H1 (cell line): Measurements from ENCODE around the gene NR2C2. TPM values are rescaled to one million over a fixed set of nuclear protein-coding genes. Genes with fewer than 3 reads are reported as not detected.

Experiments used
- CTCF ChIA-PET: fragments of 300-600 bp; sonication (Branson Sonifier 250); formaldehyde crosslinking; loops from one replicate; lab custom pipeline; 2021; ENCODE audit not compliant: partially characterized antibody; lab: Charles Lee
- POLR2A ChIA-PET: fragments of 300-600 bp; sonication (Branson Sonifier 250); formaldehyde crosslinking; loops from one replicate; lab custom pipeline; 2021; ENCODE audit warnings: inconsistent platforms; ENCODE audit not compliant: partially characterized antibody; lab: Charles Lee
- DNase-seq, 2 experiments: peaks; one replicate each; pipeline versions ENCODE4 v3.0.0 to v3.0.0-alpha.2; 2010 to 2022; ENCODE audit warnings: low spot score in 2 of 2, low read depth in 1 of 2, mixed read lengths in 1 of 2
- FAIRE-seq: peaks from 2 replicates; lab custom pipeline; 2011; peaks lifted over from hg19 to GRCh38; lab: Jason Lieb, UNC
- H2AFZ ChIP-seq: 2 replicates; pipeline ENCODE4 v1.8.1; 2012; ENCODE audit warnings: low read length, inconsistent platforms
- H2AK5ac ChIP-seq: 2 replicates; pipeline ENCODE4 v1.6.1; 2013; ENCODE audit warnings: low read depth, low read length
- H2BK120ac ChIP-seq: replicated peaks from 2 replicates; pipeline ENCODE3; 2013; ENCODE audit warnings: low read depth, low read length, inconsistent platforms
- H2BK12ac ChIP-seq: 2 replicates; pipeline ENCODE4 v1.6.1; 2013; ENCODE audit warnings: low read depth, low read length
- H2BK15ac ChIP-seq: 2 replicates; pipeline ENCODE4 v1.6.1; 2013; ENCODE audit warnings: low read length
- H2BK20ac ChIP-seq: 2 replicates; pipeline ENCODE4 v1.6.1; 2013; ENCODE audit warnings: low read length
- H2BK5ac ChIP-seq: 2 replicates; pipeline ENCODE4 v1.6.1; 2013; ENCODE audit warnings: low read depth, low read length
- H3K14ac ChIP-seq: 2 replicates; pipeline ENCODE4 v1.6.1; 2013; ENCODE audit warnings: inconsistent platforms; ENCODE audit not compliant: insufficient read length
- H3K18ac ChIP-seq: 2 replicates; pipeline ENCODE4 v1.6.1; 2013; ENCODE audit warnings: low read length; ENCODE audit errors: extremely low read depth
- H3K23ac ChIP-seq: 2 replicates; pipeline ENCODE4 v1.6.1; 2013; ENCODE audit warnings: inconsistent platforms; ENCODE audit not compliant: insufficient read length
- H3K23me2 ChIP-seq: 2 replicates; pipeline ENCODE4 v1.6.1; 2013; ENCODE audit warnings: low read depth, low read length
- H3K27ac ChIP-seq: 2 replicates; pipeline ENCODE4 v1.6.1; 2011; ENCODE audit warnings: low read depth, low read length, inconsistent platforms
- H3K27me3 ChIP-seq, 4 experiments: replicated peaks in 1 of 4; 1 replicate in 1 of 4; 2 replicates in 3 of 4; pipeline versions ENCODE4 v1.6.1 to v1.8.1; 2011 to 2013; ENCODE audit warnings: low read length in 3 of 4, mild to moderate bottlenecking in 3 of 4, inconsistent platforms in 2 of 4, mixed read lengths in 2 of 4, moderate library complexity in 1 of 4; ENCODE audit not compliant: control insufficient read depth in 3 of 4, insufficient read depth in 3 of 4; ENCODE audit errors: extremely low read depth in 1 of 4
- H3K36me3 ChIP-seq, 4 experiments: 2 replicates each; pipeline versions ENCODE4 v1.6.1 to v1.8.1; 2011 to 2013; ENCODE audit warnings: mild to moderate bottlenecking in 4 of 4, low read length in 3 of 4, moderate library complexity in 2 of 4, control low read depth in 1 of 4, inconsistent platforms in 1 of 4; ENCODE audit not compliant: insufficient read depth in 4 of 4, control insufficient read depth in 2 of 4
- H3K4ac ChIP-seq: replicated peaks from 2 replicates; pipeline ENCODE3; 2013; ENCODE audit warnings: low read length, low read depth, mixed read lengths, inconsistent platforms; ENCODE audit not compliant: insufficient read length
- H3K4me1 ChIP-seq, 4 experiments: replicated peaks in 1 of 4; 1 replicate in 1 of 4; 2 replicates in 3 of 4; pipeline versions ENCODE4 v1.6.1 to v1.8.1; 2011 to 2013; ENCODE audit warnings: low read length in 3 of 4, inconsistent platforms in 2 of 4, mixed read lengths in 1 of 4; ENCODE audit not compliant: insufficient read depth in 4 of 4, control insufficient read depth in 3 of 4
- H3K4me2 ChIP-seq, 2 experiments: 2 replicates each; pipeline versions ENCODE4 v1.6.1 to v1.8.1; 2011 to 2013; ENCODE audit warnings: low read depth in 2 of 2, low read length in 2 of 2, control low read depth in 1 of 2, inconsistent platforms in 1 of 2, mild to moderate bottlenecking in 1 of 2; ENCODE audit not compliant: insufficient read depth in 1 of 2
- H3K4me3 ChIP-seq, 4 experiments: fragments of 200-600, 300-600 bp in 1 of 4; sonication (generic), shearing (Covaris generic), sonication (Bioruptor Twin) in 1 of 4; 2 replicates each; pipeline versions ENCODE4 v1.5.1 to v1.8.1; 2011 to 2016; ENCODE audit warnings: low read length in 4 of 4, low read depth in 3 of 4, control low read depth in 2 of 4, inconsistent platforms in 2 of 4, mild to moderate bottlenecking in 2 of 4, mixed read lengths in 1 of 4, moderate library complexity in 1 of 4; ENCODE audit not compliant: insufficient read depth in 2 of 4; ENCODE audit errors: extremely low read depth in 1 of 4
- H3K56ac ChIP-seq: replicated peaks from 2 replicates; pipeline ENCODE3; 2013; ENCODE audit warnings: low read depth, mild to moderate bottlenecking, mixed read lengths, low read length, inconsistent platforms; ENCODE audit not compliant: insufficient read length
- H3K79me1 ChIP-seq: 2 replicates; pipeline ENCODE4 v1.6.1; 2013; ENCODE audit warnings: low read depth, low read length, control low read depth
- H3K79me2 ChIP-seq, 2 experiments: 2 replicates each; pipeline versions ENCODE4 v1.6.1 to v1.8.1; 2012 to 2013; ENCODE audit warnings: low read length in 2 of 2, mild to moderate bottlenecking in 2 of 2, inconsistent platforms in 1 of 2; ENCODE audit not compliant: insufficient read depth in 2 of 2, control insufficient read depth in 1 of 2
- H3K9ac ChIP-seq, 4 experiments: replicated peaks in 1 of 4; 1 replicate in 1 of 4; 2 replicates in 3 of 4; pipeline versions ENCODE4 v1.6.1 to v1.8.1; 2011 to 2013; ENCODE audit warnings: low read depth in 3 of 4, low read length in 3 of 4, control low read depth in 2 of 4, mild to moderate bottlenecking in 2 of 4, moderate library complexity in 2 of 4, inconsistent platforms in 1 of 4; ENCODE audit errors: extremely low read depth in 1 of 4
- H3K9me3 ChIP-seq, 2 experiments: 2 replicates each; pipeline versions ENCODE4 v1.6.1 to v1.8.1; 2012 to 2013; ENCODE audit warnings: mild to moderate bottlenecking in 2 of 2, moderate library complexity in 2 of 2, control low read depth in 1 of 2, inconsistent platforms in 1 of 2, low read depth in 1 of 2, low read length in 1 of 2, mixed read lengths in 1 of 2; ENCODE audit not compliant: insufficient read depth in 2 of 2
- H4K20me1 ChIP-seq, 2 experiments: replicated peaks in 1 of 2; 2 replicates each; pipeline versions ENCODE3 to v1.8.1; 2011 to 2013; ENCODE audit warnings: inconsistent platforms in 2 of 2, low read length in 2 of 2, mild to moderate bottlenecking in 1 of 2; ENCODE audit not compliant: insufficient read depth in 2 of 2, control insufficient read depth in 1 of 2
- H4K5ac ChIP-seq: 2 replicates; pipeline ENCODE4 v1.6.1; 2013; ENCODE audit warnings: low read length, low read depth, mixed read lengths, inconsistent platforms; ENCODE audit not compliant: insufficient read length
- H4K8ac ChIP-seq: 2 replicates; pipeline ENCODE4 v1.8.0; 2013; ENCODE audit warnings: mild to moderate bottlenecking, moderate library complexity, low read length, inconsistent platforms; ENCODE audit not compliant: insufficient read depth; ENCODE audit errors: extremely low read depth
- H4K91ac ChIP-seq: replicated peaks from 2 replicates; pipeline ENCODE3; 2013; ENCODE audit warnings: low read length, mixed read lengths, inconsistent platforms; ENCODE audit not compliant: insufficient read length
- ATF2 ChIP-seq: IDR thresholded peaks from 2 replicates; pipeline ENCODE4 v1.6.1; 2012; ENCODE audit warnings: low read length, inconsistent platforms
- YY1 ChIP-seq: IDR thresholded peaks from 2 replicates; pipeline ENCODE4 v1.6.1; 2011; ENCODE audit warnings: low read depth, mild to moderate bottlenecking, low read length
- WGBS, 2 experiments: shearing (Covaris generic) in 1 of 2; methylation state at CpG; one replicate each; pipeline versions ENCODE4 v1.1.6 to v1.1.7; 2013 to 2015; ENCODE audit warnings: low lambda C conversion rate in 2 of 2, mixed read lengths in 2 of 2, inconsistent platforms in 1 of 2, low coverage in 1 of 2, missing lambda C conversion rate in 1 of 2; ENCODE audit not compliant: insufficient replicate concordance in 2 of 2, insufficient coverage in 1 of 2, insufficient read length in 1 of 2; ENCODE audit errors: extremely low coverage in 1 of 2, missing lambda C conversion rate in 1 of 2; 5-methylcytosine and 5-hydroxymethylcytosine counted together
- polyA plus RNA-seq, 7 experiments: library from polyadenylated mRNA; depleted of rRNA in 3 of 7; stranded (reverse) in 5 of 7; unstranded in 2 of 7; fragments of >200 nt in 5 of 7; fragments of 200-250 nt in 2 of 7; gene quantifications; 1 replicate in 5 of 7; 2 replicates in 1 of 7; 4 replicates in 1 of 7; pipeline versions ENCODE4 v1.2.1 to v1.2.3, GENCODE V29; 2011 to 2013; ENCODE audit warnings: missing spikeins in 2 of 7, mixed read lengths in 2 of 7
- total RNA-seq: library from RNA; stranded (reverse); fragmentation: NEBNext Ultra II Directional; extraction: Animal tissue kit (Norgen Biotek cat#: 25700); gene quantifications from 2 replicates; pipeline ENCODE4 v1.2.1, GENCODE V29; 2021

Gene NR2C2
- total and polyA plus RNA-seq, 2 of the 8 experiments (the other 6 are each of a cell fraction or from before 2014, with no cell fraction given), result 16.6 to 44.4 TPM

DNA sequence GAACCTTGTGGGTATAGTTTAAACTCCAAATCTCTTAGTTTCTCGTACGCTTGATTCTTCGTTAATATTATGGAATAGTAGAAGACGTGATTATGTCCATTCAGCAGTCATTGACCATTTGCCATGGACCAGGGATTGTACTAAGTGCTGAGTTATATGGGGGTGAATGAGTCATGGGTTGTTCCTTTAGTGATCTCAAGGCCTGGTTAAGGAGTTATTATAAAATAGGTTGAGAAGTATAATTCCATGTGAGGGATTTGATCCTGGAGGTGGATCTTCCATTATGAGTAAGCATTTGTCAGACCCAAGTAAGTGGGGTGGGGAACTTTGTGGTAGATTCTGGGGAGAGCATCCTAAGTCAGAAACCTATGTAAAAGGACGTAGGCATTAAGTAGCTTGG is 15.4 kb downstream of the NR2C2 start:
- CTCF ChIA-PET, result interaction anchor here (1.4 kb wide), 1 partner anchor 37 kb away, joined by 4 read pairs; no protein-coding TSS in a partner anchor
- DNase-seq (no peak), FAIRE-seq (no peak)
- no peak overlapping the region for H3K14ac ChIP-seq
- no peak overlapping the region for H2BK15ac ChIP-seq
- H3K36me3 ChIP-seq, result peaks cover 0 to 19% (median 8%) of the 10 kb centered on the region in 4 experiments; a peak in 4 of 8 replicates
- no peak overlapping the region for H3K23ac ChIP-seq
- WGBS, 2 experiments, result 92% methylated on average over 5 of the region's 5 CpGs; no CpG with 5 or more reads in 1 of the 2 experiments
- H3K4me3 ChIP-seq, result no peak overlapping the region
- H3K56ac ChIP-seq, result no peak overlapping the region
- H3K4me2 ChIP-seq, result no peak overlapping the region
- H2BK5ac ChIP-seq, result no peak overlapping the region
- no peak overlapping the region for H4K5ac ChIP-seq
- no peaks in the 10 kb centered on the region for H3K23me2 ChIP-seq
- H2BK12ac ChIP-seq, result no peak overlapping the region
- H2AK5ac ChIP-seq, result no peak overlapping the region
- H3K79me1 ChIP-seq, result no peaks in the 10 kb centered on the region; the same call in 1 of the 2 replicates
- H3K9me3 ChIP-seq, result no peaks in the 10 kb centered on the region
- no peak overlapping the region for H2AFZ ChIP-seq
- H3K79me2 ChIP-seq, result peaks cover 0 to 88% of the 10 kb centered on the region in 2 experiments; a peak in 3 of 4 replicates
- H3K27ac ChIP-seq, result no peak overlapping the region
- no peak overlapping the region for H3K18ac ChIP-seq
- H3K4me1 ChIP-seq, result no peaks in the 10 kb centered on the region
- no peak overlapping the region for H3K9ac ChIP-seq
- no peak overlapping the region for H2BK120ac ChIP-seq
- POLR2A ChIA-PET, result interaction anchor here (0.6 to 1.8 kb wide), 4 partner anchors 10 to 55 kb away, joined by 3 to 7 read pairs (median 3); partner anchors contain the start of gene NR2C2
- H4K8ac ChIP-seq, result no peak overlapping the region
- no peaks in the 10 kb centered on the region for H3K27me3 ChIP-seq
- H4K91ac ChIP-seq, result no peak overlapping the region
- no peak overlapping the region for H2BK20ac ChIP-seq
- H4K20me1 ChIP-seq, result peaks cover 7 to 8% of the 10 kb centered on the region in 2 experiments
- no peak overlapping the region for H3K4ac ChIP-seq
- TF ChIP-seq YY1 (no peak), ATF2 (no peak)
